HepG2 (cell line): ENCODE results near the gene KDM5D.

Experiments used
- BRF2 ChIP-seq: sonication (generic); formaldehyde crosslinking; IDR thresholded peaks from 2 replicates; pipeline ENCODE4 v1.8.1; 2022; ENCODE audit warnings: mild to moderate bottlenecking, missing genetic modification reagents
- CAMTA2 ChIP-seq: sonication (generic); formaldehyde crosslinking; IDR thresholded peaks from 2 replicates; pipeline ENCODE4 v1.4.0; 2020; ENCODE audit warnings: mild to moderate bottlenecking, missing genetic modification reagents, borderline replicate concordance
- HDAC2 ChIP-seq: sonication (generic); formaldehyde crosslinking; IDR thresholded peaks from 2 replicates; pipeline ENCODE4 v1.4.0; 2020; ENCODE audit warnings: missing genetic modification reagents
- POLR2A ChIP-seq, 2 experiments: IDR thresholded peaks; 2 replicates each; pipeline ENCODE4 v1.6.1; 2011; ENCODE audit warnings: low read depth in 2 of 2, low read length in 2 of 2, mild to moderate bottlenecking in 1 of 2, moderate library complexity in 1 of 2; ENCODE audit not compliant: insufficient read depth in 1 of 2
- YEATS4 ChIP-seq: sonication (generic); formaldehyde crosslinking; IDR thresholded peaks from 2 replicates; pipeline ENCODE4 v1.4.0; 2020; ENCODE audit warnings: missing genetic modification reagents, borderline replicate concordance
- ZNF335 ChIP-seq: sonication (generic); formaldehyde crosslinking; IDR thresholded peaks from 2 replicates; pipeline ENCODE4 v1.4.0; 2020; ENCODE audit warnings: missing genetic modification reagents
- TF ChIP-seq, protein P1 (sequence below): sonication (generic); formaldehyde crosslinking; IDR thresholded peaks from 2 replicates; pipeline ENCODE4 v1.8.1; 2023; ENCODE audit warnings: mild to moderate bottlenecking, missing genetic modification reagents
- TF ChIP-seq, protein P2 (sequence below), 2 experiments: sonication (generic) in 1 of 2; formaldehyde crosslinking in 1 of 2; IDR thresholded peaks; 2 replicates each; pipeline versions ENCODE4 v1.5.1 to v1.6.1; 2011 to 2020; ENCODE audit warnings: borderline replicate concordance in 1 of 2, low read depth in 1 of 2, low read length in 1 of 2, mild to moderate bottlenecking in 1 of 2, missing genetic modification reagents in 1 of 2, moderate library complexity in 1 of 2

DNA sequence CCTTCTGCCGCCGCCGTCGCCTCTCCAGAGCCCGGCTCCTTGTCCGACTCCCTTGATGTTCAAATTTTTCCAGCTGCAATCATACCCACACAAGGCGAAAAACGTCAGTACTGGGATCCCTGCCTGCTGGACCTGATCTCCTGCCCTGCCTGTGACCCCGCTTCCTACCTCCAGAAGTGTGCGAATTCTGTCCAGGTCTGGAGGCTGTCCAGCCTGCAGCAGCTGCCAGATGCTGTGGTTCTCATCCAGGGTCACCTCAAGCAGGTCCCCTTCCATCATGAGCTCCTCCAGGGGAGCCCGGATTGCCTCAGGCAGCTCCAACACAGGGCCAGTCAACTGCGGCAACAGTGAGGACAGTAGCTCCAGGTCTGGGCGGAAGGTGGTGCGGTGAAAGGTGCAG lies 38.3 kb downstream of the KDM5D start:
- TF ChIP-seq YEATS4 (CRISPR knock-in tag) (no peak), ZNF335 (no peak), HDAC2 (no peak), POLR2A (IDR thresholded peaks at IDR 0.05; ENCODE audit: insufficient read depth in 1 of 2, low read depth in 2 of 2, low read length in 2 of 2) (no peak), BRF2 (no peak), CAMTA2 (CRISPR knock-in tag) (no peak)
- TF ChIP-seq, protein P1, sequence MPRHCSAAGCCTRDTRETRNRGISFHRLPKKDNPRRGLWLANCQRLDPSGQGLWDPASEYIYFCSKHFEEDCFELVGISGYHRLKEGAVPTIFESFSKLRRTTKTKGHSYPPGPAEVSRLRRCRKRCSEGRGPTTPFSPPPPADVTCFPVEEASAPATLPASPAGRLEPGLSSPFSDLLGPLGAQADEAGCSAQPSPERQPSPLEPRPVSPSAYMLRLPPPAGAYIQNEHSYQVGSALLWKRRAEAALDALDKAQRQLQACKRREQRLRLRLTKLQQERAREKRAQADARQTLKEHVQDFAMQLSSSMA, result no peak
- TF ChIP-seq, protein P2, sequence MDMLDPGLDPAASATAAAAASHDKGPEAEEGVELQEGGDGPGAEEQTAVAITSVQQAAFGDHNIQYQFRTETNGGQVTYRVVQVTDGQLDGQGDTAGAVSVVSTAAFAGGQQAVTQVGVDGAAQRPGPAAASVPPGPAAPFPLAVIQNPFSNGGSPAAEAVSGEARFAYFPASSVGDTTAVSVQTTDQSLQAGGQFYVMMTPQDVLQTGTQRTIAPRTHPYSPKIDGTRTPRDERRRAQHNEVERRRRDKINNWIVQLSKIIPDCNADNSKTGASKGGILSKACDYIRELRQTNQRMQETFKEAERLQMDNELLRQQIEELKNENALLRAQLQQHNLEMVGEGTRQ (IDR thresholded peaks at IDR 0.05; ENCODE audit: low read depth, low read length), result no peak
- TF ChIP-seq, protein P2 (CRISPR knock-in tag; IDR thresholded peaks at IDR 0.05; ENCODE audit: borderline replicate concordance), result no peak
